ENCODE data around the gene TFAP2A.

DNA sequence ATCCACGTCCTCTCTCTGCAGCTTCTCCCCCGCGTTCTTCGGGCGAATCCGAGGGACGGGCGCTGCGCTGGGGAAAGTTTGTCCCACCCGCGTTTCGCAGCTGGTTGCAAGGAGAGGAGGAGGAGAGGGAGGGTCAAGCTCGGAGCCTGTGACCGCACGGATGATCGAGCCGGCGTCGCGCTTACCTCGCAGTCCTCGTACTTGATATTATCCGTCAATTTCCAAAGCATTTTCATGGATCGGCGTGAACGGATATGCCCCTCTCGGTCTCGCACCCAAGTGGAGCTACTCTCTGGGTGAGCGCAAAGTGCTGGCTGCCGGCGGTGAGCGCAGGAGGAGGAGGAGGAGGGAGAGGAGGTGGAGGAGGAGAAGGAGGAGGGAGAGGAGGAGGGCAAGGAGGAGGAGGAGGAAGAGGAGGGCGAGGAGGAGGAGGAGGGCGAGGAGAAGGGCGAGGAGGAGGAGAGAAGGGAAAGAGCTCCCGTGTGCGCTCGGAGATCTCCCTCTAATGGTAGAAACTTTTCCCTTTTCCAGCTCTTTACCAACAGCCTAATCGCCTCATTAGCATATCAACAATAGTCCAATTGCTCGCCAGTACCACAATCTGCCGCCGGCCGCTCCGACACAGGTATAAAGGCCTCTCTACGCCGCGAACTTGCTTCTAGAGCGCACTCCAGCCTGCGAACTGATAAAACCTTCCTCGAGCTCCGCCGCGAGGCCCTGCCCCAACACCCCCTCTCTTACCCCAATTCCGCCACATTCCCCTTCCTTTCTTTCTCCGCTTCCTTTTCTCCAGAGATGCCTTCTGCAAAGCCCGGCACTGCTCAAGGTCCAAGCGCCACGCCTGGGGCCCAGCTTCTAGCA lies at the start of gene TFAP2A:
- peak; percentile 98 for TF ChIP-seq EZH2 (IDR thresholded peaks at IDR 0.05; ENCODE audit: low read length, missing control alignments)
- TF ChIP-seq, protein P1, sequence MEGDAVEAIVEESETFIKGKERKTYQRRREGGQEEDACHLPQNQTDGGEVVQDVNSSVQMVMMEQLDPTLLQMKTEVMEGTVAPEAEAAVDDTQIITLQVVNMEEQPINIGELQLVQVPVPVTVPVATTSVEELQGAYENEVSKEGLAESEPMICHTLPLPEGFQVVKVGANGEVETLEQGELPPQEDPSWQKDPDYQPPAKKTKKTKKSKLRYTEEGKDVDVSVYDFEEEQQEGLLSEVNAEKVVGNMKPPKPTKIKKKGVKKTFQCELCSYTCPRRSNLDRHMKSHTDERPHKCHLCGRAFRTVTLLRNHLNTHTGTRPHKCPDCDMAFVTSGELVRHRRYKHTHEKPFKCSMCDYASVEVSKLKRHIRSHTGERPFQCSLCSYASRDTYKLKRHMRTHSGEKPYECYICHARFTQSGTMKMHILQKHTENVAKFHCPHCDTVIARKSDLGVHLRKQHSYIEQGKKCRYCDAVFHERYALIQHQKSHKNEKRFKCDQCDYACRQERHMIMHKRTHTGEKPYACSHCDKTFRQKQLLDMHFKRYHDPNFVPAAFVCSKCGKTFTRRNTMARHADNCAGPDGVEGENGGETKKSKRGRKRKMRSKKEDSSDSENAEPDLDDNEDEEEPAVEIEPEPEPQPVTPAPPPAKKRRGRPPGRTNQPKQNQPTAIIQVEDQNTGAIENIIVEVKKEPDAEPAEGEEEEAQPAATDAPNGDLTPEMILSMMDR (conservative IDR thresholded peaks at IDR 0.05 in 1 of 2, IDR thresholded peaks at IDR 0.05 in 1 of 2; ENCODE audit: low read depth in 1 of 2, low read length in 2 of 2) = peak in 1 of 2 donors; percentile 36

All from fibroblast of lung (primary cell).